HG02588 (cell line): ENCODE data around the gene FOLR1.

Source experiments
- ATAC-seq: cut with Tn5 transposase; IDR thresholded peaks from one replicate; pipeline ENCODE4 v1.9.1; 2021; ENCODE audit warnings: mild to moderate bottlenecking, moderate library complexity; ENCODE audit not compliant: unreplicated experiment

FOLR1 gene

DNA sequence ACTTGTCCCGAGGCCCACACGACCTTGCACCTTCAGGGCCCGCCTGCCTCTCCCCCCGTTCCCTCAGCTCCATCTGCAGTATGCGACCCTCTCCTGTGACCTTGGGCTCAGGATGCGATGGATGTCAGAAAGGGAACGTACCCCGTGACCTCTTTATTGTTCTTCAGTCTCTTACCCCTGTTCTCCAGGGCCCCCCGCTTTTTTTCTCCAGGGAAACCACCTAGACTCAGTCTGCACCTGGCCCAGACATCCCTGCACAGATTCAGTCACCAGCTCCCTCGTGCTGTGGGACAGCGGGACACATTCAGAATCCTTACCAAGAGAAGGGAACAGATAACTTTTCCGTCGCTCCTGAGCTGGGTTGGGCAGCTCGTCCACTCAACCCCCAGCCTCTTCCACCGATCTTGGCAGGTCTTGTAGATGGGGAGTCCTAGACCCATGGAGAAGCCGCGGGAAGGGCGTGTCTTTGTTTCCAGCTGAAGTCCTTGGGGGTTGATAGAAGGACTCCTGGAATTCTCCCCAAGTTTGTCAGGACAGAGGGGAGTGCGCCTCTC is 53.4 kb downstream of the FOLR1 start:
- no peak for ATAC-seq
